ENCODE data around the gene TCF4.

The TCF4 gene

GRCh38 chr18:55588111-55588869, at the start of gene TCF4:
Gene TCF4 (minus strand): TSS chr18:55588192. CDS start chr18:55587116, 1,076 bp downstream.
- DNase-seq (ENCODE audit: low read depth in 2 of 2, low spot score in 1 of 2): no peak

- DNase-seq (ENCODE audit: low read depth in 2 of 2, low spot score in 1 of 2): no peak
Measured at GRCh38 chr18:55637204-55637603, 49.2 kb upstream of the TCF4 start.

GRCh38 chr18:55635439-55635838, 47.4 kb upstream of the TCF4 start:
- DNase-seq (ENCODE audit: low read depth in 2 of 2, low spot score in 1 of 2): no peak

- DNase-seq (ENCODE audit: low read depth in 2 of 2, low spot score in 1 of 2): no peak
Measured at GRCh38 chr18:55634545-55634944, 46.6 kb upstream of the TCF4 start.

GRCh38 chr18:55633032-55633431, 45.0 kb upstream of the TCF4 start:
- no peak for DNase-seq (ENCODE audit: low read depth in 2 of 2, low spot score in 1 of 2)

- no peak for DNase-seq (ENCODE audit: low read depth in 2 of 2, low spot score in 1 of 2)
Measured at GRCh38 chr18:55629133-55629532, 41.1 kb upstream of the TCF4 start.

GRCh38 chr18:55627007-55627406, 39.0 kb upstream of the TCF4 start:
- no peak for DNase-seq (ENCODE audit: low read depth in 2 of 2, low spot score in 1 of 2)

- no peak for DNase-seq (ENCODE audit: low read depth in 2 of 2, low spot score in 1 of 2)
Measured at GRCh38 chr18:55625901-55626300, 37.9 kb upstream of the TCF4 start.

GRCh38 chr18:55623626-55624025, 35.6 kb upstream of the TCF4 start:
- DNase-seq (ENCODE audit: low read depth in 2 of 2, low spot score in 1 of 2): no peak

- no peak for DNase-seq (ENCODE audit: low read depth in 2 of 2, low spot score in 1 of 2)
Measured at GRCh38 chr18:55610506-55610905, 22.5 kb upstream of the TCF4 start.

- no peak for DNase-seq (ENCODE audit: low read depth in 2 of 2, low spot score in 1 of 2)
Measured at GRCh38 chr18:55609160-55609825, 21.3 kb upstream of the TCF4 start.

GRCh38 chr18:55608497-55608896, 20.5 kb upstream of the TCF4 start:
- no peak for DNase-seq (ENCODE audit: low read depth in 2 of 2, low spot score in 1 of 2)

- DNase-seq (ENCODE audit: low read depth in 2 of 2, low spot score in 1 of 2): no peak
Measured at GRCh38 chr18:55607773-55608172, 19.8 kb upstream of the TCF4 start.

- no peak for DNase-seq (ENCODE audit: low read depth in 2 of 2, low spot score in 1 of 2)
Measured at GRCh38 chr18:55605733-55606338, 17.8 kb upstream of the TCF4 start.

- DNase-seq (ENCODE audit: low read depth in 2 of 2, low spot score in 1 of 2): no peak
Measured at GRCh38 chr18:55603775-55604174, 15.8 kb upstream of the TCF4 start.

- no peak for DNase-seq (ENCODE audit: low read depth in 2 of 2, low spot score in 1 of 2)
Measured at GRCh38 chr18:55593888-55594287, 5.9 kb upstream of the TCF4 start.

- no peak for DNase-seq (ENCODE audit: low read depth in 2 of 2, low spot score in 1 of 2)
Measured at GRCh38 chr18:55592572-55592971, 4.6 kb upstream of the TCF4 start.

GRCh38 chr18:55592106-55592505, 4.1 kb upstream of the TCF4 start:
- DNase-seq (ENCODE audit: low read depth in 2 of 2, low spot score in 1 of 2): no peak

- DNase-seq (ENCODE audit: low read depth in 2 of 2, low spot score in 1 of 2): peak; percentile 42 to 58
Measured at GRCh38 chr18:55589625-55590291, 1.8 kb upstream of the TCF4 start.

GRCh38 chr18:55588870-55589595, 1.0 kb upstream of the TCF4 start:
- DNase-seq (ENCODE audit: low read depth in 2 of 2, low spot score in 1 of 2): no peak

Data from stimulated activated CD8-positive, alpha-beta memory T cell treated with anti-CD3 and anti-CD28 coated beads, Interleukin-4, amount 100 ng/mL, for 4 hours (primary cell).